B cell (primary cell): ENCODE measurements around the gene TLR2.

ENCODE experiments used
- EZH2 ChIP-seq: IDR thresholded peaks from 2 replicates; pipeline ENCODE4 v1.6.1; 2012; ENCODE audit warnings: borderline replicate concordance, low read depth, mild to moderate bottlenecking, moderate library complexity, low read length; ENCODE audit not compliant: insufficient read depth, poor library complexity, severe bottlenecking
- TF ChIP-seq, protein P1 (sequence below): fragments of 200-600 bp; IDR thresholded peaks from one replicate; pipeline ENCODE4 v1.8.0; 2022; ENCODE audit warnings: antibody characterized with exemption, mild to moderate bottlenecking

DNA sequence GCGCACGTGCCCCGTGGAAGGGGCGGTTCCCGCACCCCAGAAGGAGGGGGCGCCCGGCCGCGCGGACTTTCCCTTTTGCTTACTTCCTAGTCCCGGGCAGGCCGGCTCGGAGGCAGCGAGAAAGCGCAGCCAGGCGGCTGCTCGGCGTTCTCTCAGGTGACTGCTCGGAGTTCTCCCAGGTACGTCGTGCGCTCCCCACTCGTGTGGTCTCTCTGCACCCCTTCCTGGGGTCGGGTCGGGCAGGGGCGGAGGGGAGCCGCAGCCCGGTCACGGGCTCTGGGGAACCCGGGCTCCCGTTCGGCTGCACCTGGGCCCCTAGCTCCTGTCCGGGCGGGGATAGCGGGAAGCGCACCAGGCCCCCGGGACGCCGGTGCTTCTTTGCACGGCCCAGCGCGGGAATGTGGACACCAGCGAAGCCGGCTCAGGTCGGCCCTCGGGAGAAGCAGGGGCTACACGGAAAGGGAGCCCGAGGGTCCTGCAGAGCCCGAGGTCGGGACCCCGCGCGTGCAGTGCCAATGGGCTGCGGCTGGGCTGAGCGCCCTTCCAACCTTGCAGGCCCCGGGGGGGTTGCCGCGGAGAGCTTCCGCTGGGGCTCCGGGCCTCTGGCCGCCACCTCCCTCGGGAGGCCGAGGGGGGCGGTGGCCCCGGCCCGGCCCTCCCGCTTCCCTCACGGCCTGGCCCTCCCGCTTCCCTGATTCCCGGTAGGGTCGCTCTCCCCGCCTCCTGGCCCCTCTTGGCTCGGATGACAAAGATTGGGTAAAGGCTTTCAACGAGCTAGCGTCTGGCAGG, at the start of gene TLR2:
- TF ChIP-seq, protein P1, sequence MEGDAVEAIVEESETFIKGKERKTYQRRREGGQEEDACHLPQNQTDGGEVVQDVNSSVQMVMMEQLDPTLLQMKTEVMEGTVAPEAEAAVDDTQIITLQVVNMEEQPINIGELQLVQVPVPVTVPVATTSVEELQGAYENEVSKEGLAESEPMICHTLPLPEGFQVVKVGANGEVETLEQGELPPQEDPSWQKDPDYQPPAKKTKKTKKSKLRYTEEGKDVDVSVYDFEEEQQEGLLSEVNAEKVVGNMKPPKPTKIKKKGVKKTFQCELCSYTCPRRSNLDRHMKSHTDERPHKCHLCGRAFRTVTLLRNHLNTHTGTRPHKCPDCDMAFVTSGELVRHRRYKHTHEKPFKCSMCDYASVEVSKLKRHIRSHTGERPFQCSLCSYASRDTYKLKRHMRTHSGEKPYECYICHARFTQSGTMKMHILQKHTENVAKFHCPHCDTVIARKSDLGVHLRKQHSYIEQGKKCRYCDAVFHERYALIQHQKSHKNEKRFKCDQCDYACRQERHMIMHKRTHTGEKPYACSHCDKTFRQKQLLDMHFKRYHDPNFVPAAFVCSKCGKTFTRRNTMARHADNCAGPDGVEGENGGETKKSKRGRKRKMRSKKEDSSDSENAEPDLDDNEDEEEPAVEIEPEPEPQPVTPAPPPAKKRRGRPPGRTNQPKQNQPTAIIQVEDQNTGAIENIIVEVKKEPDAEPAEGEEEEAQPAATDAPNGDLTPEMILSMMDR = no peak
- TF ChIP-seq EZH2 = no peak
